HEK293 (cell line): Measurements from ENCODE around the gene PDE8B.

ENCODE experiments used
- CTCF ChIA-PET: fragments of 350-600 bp; formaldehyde crosslinking; extraction: SDS; loops from one replicate; lab custom pipeline; 2021; ENCODE audit warnings: antibody characterized with exemption; lab: Yijun Ruan, JAX
- POLR2A ChIA-PET: fragments of 300-600 bp; formaldehyde crosslinking; extraction: SDS; loops from one replicate; lab custom pipeline; 2020; ENCODE audit warnings: antibody characterized with exemption, inconsistent platforms; lab: Yijun Ruan, JAX
- H3K27ac ChIP-seq: fragments of 200-500 bp; sonication (Bioruptor generic); 2 replicates; pipeline ENCODE4 v1.5.1; 2014; ENCODE audit warnings: low read depth, low read length, control low read depth, inconsistent platforms; ENCODE audit errors: extremely low read depth
- H3K36me3 ChIP-seq, 2 experiments: fragments of 200-500 bp in 1 of 2; sonication (Bioruptor generic) in 1 of 2; 1 replicate in 1 of 2; 2 replicates in 1 of 2; pipeline ENCODE4 v1.5.1; 2014 to 2017; ENCODE audit warnings: inconsistent platforms in 2 of 2, low read length in 2 of 2; ENCODE audit not compliant: control insufficient read depth in 2 of 2, insufficient read depth in 1 of 2
- H3K4me1 ChIP-seq: fragments of 200-500 bp; sonication (Bioruptor generic); 2 replicates; pipeline ENCODE4 v1.5.1; 2014; ENCODE audit warnings: mild to moderate bottlenecking, low read length, inconsistent platforms; ENCODE audit not compliant: control insufficient read depth, insufficient read depth
- H3K4me3 ChIP-seq: 2 replicates; pipeline ENCODE4 v1.5.1; 2011; ENCODE audit warnings: low read depth, mild to moderate bottlenecking, control low read depth, low read length, moderate library complexity
- H3K9me3 ChIP-seq: fragments of 200-500 bp; sonication (Bioruptor generic); 2 replicates; pipeline ENCODE4 v1.5.1; 2014; ENCODE audit warnings: low read depth, low read length, inconsistent platforms; ENCODE audit not compliant: control insufficient read depth, insufficient read depth
- BCL11B ChIP-seq: fragments of 450-650 bp; formaldehyde crosslinking; IDR thresholded peaks from 2 replicates; pipeline ENCODE4 v1.5.1; 2016; ENCODE audit warnings: low read depth, missing biosample characterization, missing genetic modification characterization
- HOXC10 ChIP-seq: sonication (generic); formaldehyde crosslinking; IDR thresholded peaks from 2 replicates; pipeline ENCODE4 v1.8.1; 2023; ENCODE audit warnings: mild to moderate bottlenecking, missing genetic modification reagents
- HOXD13 ChIP-seq: sonication (generic); formaldehyde crosslinking; IDR thresholded peaks from 2 replicates; pipeline ENCODE4 v1.8.0; 2022; ENCODE audit warnings: missing genetic modification reagents, borderline replicate concordance
- KLF7 ChIP-seq: fragments of 450-650 bp; formaldehyde crosslinking; IDR thresholded peaks from 2 replicates; pipeline ENCODE4 v1.5.1; 2016; ENCODE audit warnings: missing biosample characterization, missing genetic modification characterization, borderline replicate concordance
- SCRT1 ChIP-seq: fragments of 450-650 bp; formaldehyde crosslinking; IDR thresholded peaks from 2 replicates; pipeline ENCODE4 v1.5.1; 2016; ENCODE audit warnings: missing biosample characterization, missing genetic modification characterization, borderline replicate concordance
- ZBTB26 ChIP-seq: fragments of 450-650 bp; formaldehyde crosslinking; optimal IDR thresholded peaks from 2 replicates; pipeline ENCODE3; 2016; ENCODE audit warnings: missing biosample characterization, mild to moderate bottlenecking, missing genetic modification characterization
- ZNF121 ChIP-seq: fragments of 450-650 bp; formaldehyde crosslinking; IDR thresholded peaks from 2 replicates; pipeline ENCODE4 v1.5.1; 2016; ENCODE audit warnings: missing biosample characterization, missing genetic modification characterization
- ZNF174 ChIP-seq: fragments of 450-650 bp; formaldehyde crosslinking; IDR thresholded peaks from 2 replicates; pipeline ENCODE4 v1.5.0; 2017; ENCODE audit warnings: missing biosample characterization, mild to moderate bottlenecking, missing genetic modification characterization
- ZNF311 ChIP-seq: fragments of 450-650 bp; formaldehyde crosslinking; IDR thresholded peaks from 2 replicates; pipeline ENCODE4 v1.5.1; 2017; ENCODE audit warnings: missing biosample characterization, missing genetic modification characterization, borderline replicate concordance
- ZNF324 ChIP-seq: fragments of 450-650 bp; formaldehyde crosslinking; IDR thresholded peaks from 2 replicates; pipeline ENCODE4 v1.5.1; 2016; ENCODE audit warnings: missing biosample characterization, missing genetic modification characterization
- ZNF341 ChIP-seq: fragments of 450-650 bp; formaldehyde crosslinking; IDR thresholded peaks from 2 replicates; pipeline ENCODE4; 2016; ENCODE audit warnings: low read depth, missing biosample characterization, missing genetic modification characterization
- ZNF391 ChIP-seq: fragments of 450-650 bp; formaldehyde crosslinking; IDR thresholded peaks from 2 replicates; pipeline ENCODE4 v1.5.1; 2016; ENCODE audit warnings: low read depth, missing biosample characterization, missing genetic modification characterization, borderline replicate concordance
- ZNF398 ChIP-seq: fragments of 450-650 bp; formaldehyde crosslinking; IDR thresholded peaks from 2 replicates; pipeline ENCODE4 v1.5.1; 2017; ENCODE audit warnings: missing biosample characterization, missing genetic modification characterization
- ZNF510 ChIP-seq: fragments of 450-650 bp; formaldehyde crosslinking; IDR thresholded peaks from 2 replicates; pipeline ENCODE4 v1.5.1; 2018; ENCODE audit warnings: mild to moderate bottlenecking, missing genetic modification characterization, missing biosample characterization; ENCODE audit not compliant: insufficient replicate concordance
- ZNF514 ChIP-seq: fragments of 450-650 bp; formaldehyde crosslinking; IDR thresholded peaks from 2 replicates; pipeline ENCODE4 v1.5.1; 2016; ENCODE audit warnings: missing biosample characterization, missing genetic modification characterization
- ZNF549 ChIP-seq: fragments of 450-650 bp; IDR thresholded peaks from 2 replicates; pipeline ENCODE4 v1.5.1; 2018; ENCODE audit warnings: missing biosample characterization, missing genetic modification characterization, mild to moderate bottlenecking, inconsistent platforms, moderate library complexity
- ZNF558 ChIP-seq: fragments of 450-650 bp; formaldehyde crosslinking; IDR thresholded peaks from 2 replicates; pipeline ENCODE4 v1.5.1; 2016; ENCODE audit warnings: missing biosample characterization, missing genetic modification characterization
- ZNF621 ChIP-seq: fragments of 450-650 bp; formaldehyde crosslinking; IDR thresholded peaks from 2 replicates; pipeline ENCODE4 v1.5.1; 2017; ENCODE audit warnings: missing biosample characterization, missing genetic modification characterization
- ZNF623 ChIP-seq: fragments of 450-650 bp; formaldehyde crosslinking; IDR thresholded peaks from 2 replicates; pipeline ENCODE4 v1.5.1; 2016; ENCODE audit warnings: missing biosample characterization, missing genetic modification characterization
- ZNF626 ChIP-seq: fragments of 450-650 bp; sonication (Bioruptor Pico); formaldehyde crosslinking; IDR thresholded peaks from 2 replicates; pipeline ENCODE4 v1.5.1; 2018; ENCODE audit warnings: missing biosample characterization, missing genetic modification characterization, inconsistent platforms
- ZNF629 ChIP-seq: fragments of 450-650 bp; formaldehyde crosslinking; IDR thresholded peaks from 2 replicates; pipeline ENCODE4 v1.5.1; 2017; ENCODE audit warnings: missing biosample characterization, missing genetic modification characterization
- ZNF654 ChIP-seq: fragments of 450-650 bp; formaldehyde crosslinking; IDR thresholded peaks from 2 replicates; pipeline ENCODE4 v1.5.1; 2016; ENCODE audit warnings: low read depth, missing biosample characterization, missing genetic modification characterization
- TF ChIP-seq, protein P1 (sequence below): fragments of 450-650 bp; formaldehyde crosslinking; IDR thresholded peaks from 2 replicates; pipeline ENCODE4 v1.5.0; 2017; ENCODE audit warnings: missing biosample characterization, missing genetic modification characterization, borderline replicate concordance
- TF ChIP-seq, protein P2 (sequence below): fragments of 450-650 bp; IDR thresholded peaks from 2 replicates; pipeline ENCODE4 v1.5.1; 2018; ENCODE audit warnings: missing biosample characterization, missing genetic modification characterization
- TF ChIP-seq, protein P3 (sequence below): fragments of 450-650 bp; formaldehyde crosslinking; IDR thresholded peaks from 2 replicates; pipeline ENCODE4 v1.5.1; 2016; ENCODE audit warnings: missing biosample characterization, missing genetic modification characterization, borderline replicate concordance
- TF ChIP-seq, protein P4 (sequence below): fragments of 450-650 bp; formaldehyde crosslinking; IDR thresholded peaks from 2 replicates; pipeline ENCODE4 v1.5.1; 2016; ENCODE audit warnings: missing biosample characterization, missing genetic modification characterization, low read depth

The PDE8B gene

GRCh38 chr5:77402796-77403195 is 192.3 kb downstream of the PDE8B start:
- ChIA-PET CTCF (no interaction called here), POLR2A (no interaction called here)
- TF ChIP-seq ZNF621 (tag by site-specific recombination) (no peak), ZNF510 (tag by site-specific recombination) (no peak), SCRT1 (tag by site-specific recombination) (no peak), ZNF514 (tag by site-specific recombination) (no peak), ZNF549 (tag by site-specific recombination) (no peak), ZNF623 (tag by site-specific recombination) (no peak), ZNF391 (tag by site-specific recombination) (no peak), ZNF311 (tag by site-specific recombination) (no peak), ZBTB26 (tag by site-specific recombination) (no peak)
- TF ChIP-seq, protein P1, sequence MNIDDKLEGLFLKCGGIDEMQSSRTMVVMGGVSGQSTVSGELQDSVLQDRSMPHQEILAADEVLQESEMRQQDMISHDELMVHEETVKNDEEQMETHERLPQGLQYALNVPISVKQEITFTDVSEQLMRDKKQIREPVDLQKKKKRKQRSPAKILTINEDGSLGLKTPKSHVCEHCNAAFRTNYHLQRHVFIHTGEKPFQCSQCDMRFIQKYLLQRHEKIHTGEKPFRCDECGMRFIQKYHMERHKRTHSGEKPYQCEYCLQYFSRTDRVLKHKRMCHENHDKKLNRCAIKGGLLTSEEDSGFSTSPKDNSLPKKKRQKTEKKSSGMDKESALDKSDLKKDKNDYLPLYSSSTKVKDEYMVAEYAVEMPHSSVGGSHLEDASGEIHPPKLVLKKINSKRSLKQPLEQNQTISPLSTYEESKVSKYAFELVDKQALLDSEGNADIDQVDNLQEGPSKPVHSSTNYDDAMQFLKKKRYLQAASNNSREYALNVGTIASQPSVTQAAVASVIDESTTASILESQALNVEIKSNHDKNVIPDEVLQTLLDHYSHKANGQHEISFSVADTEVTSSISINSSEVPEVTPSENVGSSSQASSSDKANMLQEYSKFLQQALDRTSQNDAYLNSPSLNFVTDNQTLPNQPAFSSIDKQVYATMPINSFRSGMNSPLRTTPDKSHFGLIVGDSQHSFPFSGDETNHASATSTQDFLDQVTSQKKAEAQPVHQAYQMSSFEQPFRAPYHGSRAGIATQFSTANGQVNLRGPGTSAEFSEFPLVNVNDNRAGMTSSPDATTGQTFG (tag by site-specific recombination) = no peak
- TF ChIP-seq, protein P2, sequence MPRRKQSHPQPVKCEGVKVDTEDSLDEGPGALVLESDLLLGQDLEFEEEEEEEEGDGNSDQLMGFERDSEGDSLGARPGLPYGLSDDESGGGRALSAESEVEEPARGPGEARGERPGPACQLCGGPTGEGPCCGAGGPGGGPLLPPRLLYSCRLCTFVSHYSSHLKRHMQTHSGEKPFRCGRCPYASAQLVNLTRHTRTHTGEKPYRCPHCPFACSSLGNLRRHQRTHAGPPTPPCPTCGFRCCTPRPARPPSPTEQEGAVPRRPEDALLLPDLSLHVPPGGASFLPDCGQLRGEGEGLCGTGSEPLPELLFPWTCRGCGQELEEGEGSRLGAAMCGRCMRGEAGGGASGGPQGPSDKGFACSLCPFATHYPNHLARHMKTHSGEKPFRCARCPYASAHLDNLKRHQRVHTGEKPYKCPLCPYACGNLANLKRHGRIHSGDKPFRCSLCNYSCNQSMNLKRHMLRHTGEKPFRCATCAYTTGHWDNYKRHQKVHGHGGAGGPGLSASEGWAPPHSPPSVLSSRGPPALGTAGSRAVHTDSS (tag by site-specific recombination) = no peak
- TF ChIP-seq, protein P3, sequence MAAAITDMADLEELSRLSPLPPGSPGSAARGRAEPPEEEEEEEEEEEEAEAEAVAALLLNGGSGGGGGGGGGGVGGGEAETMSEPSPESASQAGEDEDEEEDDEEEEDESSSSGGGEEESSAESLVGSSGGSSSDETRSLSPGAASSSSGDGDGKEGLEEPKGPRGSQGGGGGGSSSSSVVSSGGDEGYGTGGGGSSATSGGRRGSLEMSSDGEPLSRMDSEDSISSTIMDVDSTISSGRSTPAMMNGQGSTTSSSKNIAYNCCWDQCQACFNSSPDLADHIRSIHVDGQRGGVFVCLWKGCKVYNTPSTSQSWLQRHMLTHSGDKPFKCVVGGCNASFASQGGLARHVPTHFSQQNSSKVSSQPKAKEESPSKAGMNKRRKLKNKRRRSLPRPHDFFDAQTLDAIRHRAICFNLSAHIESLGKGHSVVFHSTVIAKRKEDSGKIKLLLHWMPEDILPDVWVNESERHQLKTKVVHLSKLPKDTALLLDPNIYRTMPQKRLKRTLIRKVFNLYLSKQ (tag by site-specific recombination) = no peak
- H3K4me3 ChIP-seq = no peak overlapping the region
- no peak overlapping the region for H3K27ac ChIP-seq
- no peaks in the 10 kb centered on the region for H3K9me3 ChIP-seq
- H3K36me3 ChIP-seq = no peaks in the 10 kb centered on the region
- H3K4me1 ChIP-seq = no peaks in the 10 kb centered on the region

- no peaks in the 10 kb centered on the region for H3K36me3 ChIP-seq
- H3K9me3 ChIP-seq = no peaks in the 10 kb centered on the region
- H3K4me1 ChIP-seq = no peaks in the 10 kb centered on the region
- no peak overlapping the region for H3K4me3 ChIP-seq
- H3K27ac ChIP-seq = no peak overlapping the region
- CTCF ChIA-PET = interaction anchor here (0.6 to 0.8 kb wide), 2 partner anchors 10 to 272 kb away, joined by 3 read pairs; no protein-coding TSS in a partner anchor
- POLR2A ChIA-PET = interaction anchor here (0.6 kb wide), 1 partner anchor 19 kb away, joined by 4 read pairs; no protein-coding TSS in a partner anchor
- TF ChIP-seq HOXD13 (no peak), ZNF398 (tag by site-specific recombination) (no peak), KLF7 (no peak), HOXC10 (CRISPR knock-in tag) (no peak), ZNF654 (no peak), ZNF121 (tag by site-specific recombination) (no peak), ZNF549 (tag by site-specific recombination) (no peak), ZNF174 (no peak), ZNF324 (tag by site-specific recombination) (no peak), ZNF626 (no peak), BCL11B (tag by site-specific recombination) (no peak), ZNF558 (no peak), ZNF341 (tag by site-specific recombination) (no peak), ZNF629 (tag by site-specific recombination) (no peak)
- TF ChIP-seq, protein P4, sequence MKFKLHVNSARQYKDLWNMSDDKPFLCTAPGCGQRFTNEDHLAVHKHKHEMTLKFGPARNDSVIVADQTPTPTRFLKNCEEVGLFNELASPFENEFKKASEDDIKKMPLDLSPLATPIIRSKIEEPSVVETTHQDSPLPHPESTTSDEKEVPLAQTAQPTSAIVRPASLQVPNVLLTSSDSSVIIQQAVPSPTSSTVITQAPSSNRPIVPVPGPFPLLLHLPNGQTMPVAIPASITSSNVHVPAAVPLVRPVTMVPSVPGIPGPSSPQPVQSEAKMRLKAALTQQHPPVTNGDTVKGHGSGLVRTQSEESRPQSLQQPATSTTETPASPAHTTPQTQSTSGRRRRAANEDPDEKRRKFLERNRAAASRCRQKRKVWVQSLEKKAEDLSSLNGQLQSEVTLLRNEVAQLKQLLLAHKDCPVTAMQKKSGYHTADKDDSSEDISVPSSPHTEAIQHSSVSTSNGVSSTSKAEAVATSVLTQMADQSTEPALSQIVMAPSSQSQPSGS (tag by site-specific recombination) = no peak
Measured at GRCh38 chr5:77407152-77407551, 196.7 kb downstream of the PDE8B start.
